Prostate gland (tissue), 2 donors: ENCODE results near the gene TNPO3. TPM values are rescaled to one million over a fixed set of nuclear protein-coding genes. Genes with fewer than 3 reads are reported as not detected.

Experiments
- DNase-seq: peaks from one replicate; pipeline ENCODE4 v3.0.0-alpha.2; 2019; ENCODE audit warnings: low spot score
- H3K27ac ChIP-seq, 2 donors: fragments of 200-600 bp; sonication (generic); 2 replicates each; pipeline ENCODE4 v1.5.1; 2017 to 2019
- H3K27me3 ChIP-seq: fragments of 200-600 bp; sonication (generic); replicated peaks from 2 replicates; pipeline ENCODE4 v1.5.1; 2019; ENCODE audit not compliant: insufficient read depth
- H3K36me3 ChIP-seq, 2 donors: fragments of 200-600 bp; sonication (generic); 1 replicate in 1 of 2; 2 replicates in 1 of 2; pipeline versions ENCODE4 v1.5.1 to v1.8.1; 2017 to 2019
- H3K4me1 ChIP-seq: fragments of 200-600 bp; sonication (generic); replicated peaks from 2 replicates; pipeline ENCODE4 v1.5.1; 2019
- H3K4me3 ChIP-seq, 2 donors: fragments of 200-600 bp; sonication (generic); 2 replicates each; pipeline ENCODE4 v1.5.1; 2017 to 2019
- H3K9me3 ChIP-seq: fragments of 200-600 bp; sonication (generic); 2 replicates; pipeline ENCODE4 v1.5.1; 2017
- POLR2A ChIP-seq: fragments of 450-650 bp; IDR thresholded peaks from one replicate; pipeline ENCODE4 v1.6.1; 2016; ENCODE audit warnings: antibody characterized with exemption, mild to moderate bottlenecking
- POLR2AphosphoS5 ChIP-seq: sonication (generic); formaldehyde crosslinking; IDR thresholded peaks from one replicate; pipeline ENCODE4 v1.6.1; 2017; ENCODE audit warnings: antibody characterized with exemption
- WGBS: methylation state at CpG from one replicate; pipeline ENCODE4 v1.1.5; 2018; 5-methylcytosine and 5-hydroxymethylcytosine counted together
- intact Hi-C: fragments of 100-400 bp; cut with DNase I; formaldehyde crosslinking; loops from one replicate; pipeline ENCODE4 v1.14.2; 2022
- total RNA-seq, 2 donors: library from RNA; depleted of rRNA; stranded (reverse); fragments of >200 nt; gene quantifications; one replicate each; pipeline ENCODE4 v1.1.0, GENCODE V29; 2016
- TF ChIP-seq, protein P1 (sequence below), 4 experiments: fragments of 200-600 bp in 2 of 4; fragments of 450-650 bp in 2 of 4; sonication (generic) in 2 of 4; IDR thresholded peaks; 1 replicate in 3 of 4; 2 replicates in 1 of 4; pipeline ENCODE4 v1.5.1; 2016 to 2019; ENCODE audit warnings: antibody characterized with exemption in 4 of 4, mild to moderate bottlenecking in 2 of 4, moderate library complexity in 2 of 4

TNPO3 gene
- total RNA-seq, 2 donors from 2014 or later = 32.2 to 42.3 TPM

GRCh38 chr7:128931965-128932861 is 122.7 kb downstream of the TNPO3 start:
- DNase-seq = no peak
- no peaks in the 10 kb centered on the region for H3K36me3 ChIP-seq
- 92% methylated on average over 19 of the region's 19 CpGs for WGBS
- TF ChIP-seq, protein P1, sequence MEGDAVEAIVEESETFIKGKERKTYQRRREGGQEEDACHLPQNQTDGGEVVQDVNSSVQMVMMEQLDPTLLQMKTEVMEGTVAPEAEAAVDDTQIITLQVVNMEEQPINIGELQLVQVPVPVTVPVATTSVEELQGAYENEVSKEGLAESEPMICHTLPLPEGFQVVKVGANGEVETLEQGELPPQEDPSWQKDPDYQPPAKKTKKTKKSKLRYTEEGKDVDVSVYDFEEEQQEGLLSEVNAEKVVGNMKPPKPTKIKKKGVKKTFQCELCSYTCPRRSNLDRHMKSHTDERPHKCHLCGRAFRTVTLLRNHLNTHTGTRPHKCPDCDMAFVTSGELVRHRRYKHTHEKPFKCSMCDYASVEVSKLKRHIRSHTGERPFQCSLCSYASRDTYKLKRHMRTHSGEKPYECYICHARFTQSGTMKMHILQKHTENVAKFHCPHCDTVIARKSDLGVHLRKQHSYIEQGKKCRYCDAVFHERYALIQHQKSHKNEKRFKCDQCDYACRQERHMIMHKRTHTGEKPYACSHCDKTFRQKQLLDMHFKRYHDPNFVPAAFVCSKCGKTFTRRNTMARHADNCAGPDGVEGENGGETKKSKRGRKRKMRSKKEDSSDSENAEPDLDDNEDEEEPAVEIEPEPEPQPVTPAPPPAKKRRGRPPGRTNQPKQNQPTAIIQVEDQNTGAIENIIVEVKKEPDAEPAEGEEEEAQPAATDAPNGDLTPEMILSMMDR (IDR thresholded peaks at IDR 0.05) = no peak
- TF ChIP-seq POLR2AphosphoS5 = no peak
- no peak for TF ChIP-seq POLR2A
- H3K4me3 ChIP-seq = no peak overlapping the region
- no peaks in the 10 kb centered on the region for H3K27me3 ChIP-seq
- H3K4me1 ChIP-seq = no peaks in the 10 kb centered on the region
- H3K9me3 ChIP-seq = no peaks in the 10 kb centered on the region
- no peak overlapping the region for H3K27ac ChIP-seq
- intact Hi-C loops = no loop called here

- Histone ChIP-seq H3K36me3 (no peaks in the 10 kb centered on the region), H3K27me3 (no peaks in the 10 kb centered on the region), H3K9me3 (no peaks in the 10 kb centered on the region), H3K4me3 (no peak overlapping the region), H3K27ac (no peak overlapping the region), H3K4me1 (no peaks in the 10 kb centered on the region)
- 91% methylated on average over 18 of the region's 18 CpGs for WGBS
- TF ChIP-seq, protein P1 (IDR thresholded peaks at IDR 0.05) = no peak
- TF ChIP-seq POLR2A (no peak), POLR2AphosphoS5 (no peak)
- intact Hi-C loops = no loop called here
- DNase-seq = no peak
Measured at GRCh38 chr7:128931190-128931798, 123.6 kb downstream of the TNPO3 start.

DNA sequence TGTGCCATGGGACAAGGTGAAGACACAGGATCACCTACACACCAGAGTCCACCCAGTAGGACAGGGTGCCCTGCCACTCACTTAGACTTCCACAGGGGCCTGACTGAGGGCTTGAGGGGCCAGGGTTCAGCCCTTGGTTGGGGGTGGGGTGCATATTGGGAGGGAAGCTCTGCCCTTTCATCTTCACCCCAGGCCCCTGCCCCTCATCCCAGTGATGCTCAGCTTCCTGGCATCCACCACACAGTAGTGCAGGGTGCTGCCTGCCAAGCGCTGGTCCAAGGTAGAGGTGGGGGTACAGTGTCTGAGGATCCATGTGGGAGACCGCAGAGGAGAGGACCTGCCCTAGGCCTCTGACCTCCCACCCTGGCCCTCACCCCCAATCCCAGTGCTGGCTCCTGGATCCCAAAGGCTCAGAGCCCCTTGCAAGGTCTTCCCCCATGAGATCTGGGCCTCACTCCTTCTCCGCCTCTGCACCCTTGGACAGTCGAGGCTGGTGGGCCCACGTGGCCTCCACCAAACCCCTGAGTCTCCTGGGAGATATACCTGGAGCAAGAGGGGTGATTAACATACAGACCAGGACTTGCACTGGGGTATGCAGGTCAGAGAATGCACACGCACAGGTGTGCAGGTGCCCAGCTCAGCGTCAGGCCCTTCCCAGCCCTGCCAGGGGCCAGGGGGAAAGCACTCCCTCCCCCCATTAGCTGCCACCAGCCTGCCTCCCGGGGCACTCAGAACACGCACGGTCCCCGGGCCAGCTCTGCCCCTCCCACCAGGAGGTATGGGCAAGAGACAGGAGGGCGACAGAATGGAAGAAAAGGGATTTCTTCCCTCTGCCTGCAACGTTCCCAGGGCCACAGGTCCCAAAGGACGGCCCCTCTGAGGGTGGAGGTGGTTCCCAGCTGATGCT is 125.8 kb downstream of the TNPO3 start:
- no peak for DNase-seq
- Histone ChIP-seq H3K4me1 (no peaks in the 10 kb centered on the region), H3K4me3 (no peak overlapping the region), H3K36me3 (no peaks in the 10 kb centered on the region), H3K27ac (no peak overlapping the region), H3K9me3 (no peaks in the 10 kb centered on the region), H3K27me3 (no peaks in the 10 kb centered on the region)
- intact Hi-C loops = no loop called here
- 79% methylated on average over 14 of the region's 14 CpGs for WGBS
- TF ChIP-seq POLR2A = no peak
- TF ChIP-seq, protein P1 (IDR thresholded peaks at IDR 0.05) = no peak
- TF ChIP-seq POLR2AphosphoS5 = no peak

DNA sequence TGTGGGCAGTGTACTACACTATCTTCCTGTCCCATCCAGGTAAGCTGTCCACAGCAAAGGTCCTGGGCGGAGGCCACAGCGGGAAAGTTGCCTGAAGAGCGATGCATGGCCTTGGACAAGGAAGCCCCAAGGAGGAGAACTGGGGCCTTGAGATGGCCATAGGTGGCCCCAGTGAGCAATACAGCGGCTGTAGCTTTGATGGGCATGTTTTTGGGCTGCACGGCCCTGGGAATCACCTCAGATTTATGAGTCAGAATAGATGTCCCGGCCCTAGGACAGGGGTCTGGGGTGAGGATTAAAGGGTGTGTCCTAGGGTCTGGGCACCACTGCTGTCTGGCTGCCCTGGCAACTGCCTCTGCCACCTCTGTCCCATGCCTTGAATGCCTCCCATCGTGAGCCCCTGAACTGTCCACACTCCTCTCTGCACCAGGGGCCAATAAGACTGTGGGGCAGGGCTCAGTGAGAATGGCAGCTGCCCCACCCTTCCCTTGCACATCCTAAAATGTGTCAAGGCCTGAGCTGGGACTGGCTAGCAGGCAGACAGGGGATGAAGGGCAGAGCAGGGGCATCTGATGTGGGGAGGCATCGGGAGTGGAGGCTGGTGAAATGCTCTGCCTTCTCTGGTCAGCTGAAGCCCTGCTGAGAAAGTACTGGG is 126.6 kb downstream of the TNPO3 start:
- H3K4me1 ChIP-seq = no peaks in the 10 kb centered on the region
- no peaks in the 10 kb centered on the region for H3K36me3 ChIP-seq
- intact Hi-C loops = no loop called here
- no peaks in the 10 kb centered on the region for H3K9me3 ChIP-seq
- H3K4me3 ChIP-seq = no peak overlapping the region
- DNase-seq = no peak
- no peaks in the 10 kb centered on the region for H3K27me3 ChIP-seq
- H3K27ac ChIP-seq = no peak overlapping the region
- 94% methylated on average over 8 of the region's 8 CpGs for WGBS
- TF ChIP-seq POLR2AphosphoS5 (no peak), POLR2A (no peak)
- TF ChIP-seq, protein P1 (IDR thresholded peaks at IDR 0.05) = no peak
